Measurements from ENCODE around the gene GPC3.
A peak's percentile ranks its signal among the peaks of the same experiment; 100 is the strongest.

Gene GPC3

GRCh38 chrX:134006484-134007161, 21.2 kb upstream of the GPC3 start:
- TF ChIP-seq CTCF (conservative IDR thresholded peaks at IDR 0.05; ENCODE audit: low read depth, low read length), result no peak
- H3K4me3 ChIP-seq (ENCODE audit: low read depth, low read length), result no peak overlapping the region

GRCh38 chrX:134004084-134004483, 18.7 kb upstream of the GPC3 start:
- DNase-seq (ENCODE audit: low read depth), result peak; percentile 41
- no peak for TF ChIP-seq CTCF (conservative IDR thresholded peaks at IDR 0.05; ENCODE audit: low read depth, low read length)
- H3K4me3 ChIP-seq (ENCODE audit: low read depth, low read length), result no peak overlapping the region

More at GRCh38 chrX:134006484-134007161, 21.2 kb upstream of the GPC3 start:
- no peak for DNase-seq (ENCODE audit: low read depth)

- no peak for DNase-seq (ENCODE audit: low read depth)
- TF ChIP-seq CTCF (conservative IDR thresholded peaks at IDR 0.05; ENCODE audit: low read depth, low read length), result no peak
- H3K4me3 ChIP-seq (ENCODE audit: low read depth, low read length), result no peak overlapping the region
Measured at GRCh38 chrX:134002921-134003615, 17.7 kb upstream of the GPC3 start.

GRCh38 chrX:134000260-134001245, 15.2 kb upstream of the GPC3 start:
- no peak overlapping the region for H3K4me3 ChIP-seq (ENCODE audit: low read depth, low read length)
- DNase-seq (ENCODE audit: low read depth), result no peak
- no peak for TF ChIP-seq CTCF (conservative IDR thresholded peaks at IDR 0.05; ENCODE audit: low read depth, low read length)

- H3K4me3 ChIP-seq (ENCODE audit: low read depth, low read length), result no peak overlapping the region
- DNase-seq (ENCODE audit: low read depth), result no peak
- TF ChIP-seq CTCF (conservative IDR thresholded peaks at IDR 0.05; ENCODE audit: low read depth, low read length), result no peak
Measured at GRCh38 chrX:133999031-133999705, 13.8 kb upstream of the GPC3 start.

- no peak for DNase-seq (ENCODE audit: low read depth)
- TF ChIP-seq CTCF (conservative IDR thresholded peaks at IDR 0.05; ENCODE audit: low read depth, low read length), result no peak
- H3K4me3 ChIP-seq (ENCODE audit: low read depth, low read length), result no peak overlapping the region
Measured at GRCh38 chrX:133995759-133996158, 10.4 kb upstream of the GPC3 start.

Data from choroid plexus epithelial cell (primary cell).